Cardiac muscle cell (in vitro differentiated cells and primary cell): Measurements from ENCODE around the gene MYLK. TPM values are rescaled to one million over a fixed set of nuclear protein-coding genes. Genes with fewer than 3 reads are reported as not detected.

Source experiments
- DNase-seq, 2 donors: peaks; one replicate each; pipeline versions ENCODE4 v3.0.0 to v3.0.0-alpha.2; 2010 to 2017; ENCODE audit warnings: low read depth in 1 of 2, low spot score in 1 of 2
- H3K27ac ChIP-seq: fragments of 200-600 bp; sonication (generic); 2 replicates; pipeline ENCODE4 v1.5.1; 2016
- H3K27me3 ChIP-seq: fragments of 200-600 bp; sonication (generic); 2 replicates; pipeline ENCODE4 v1.6.0; 2016; ENCODE audit warnings: control low read depth
- H3K36me3 ChIP-seq: fragments of 200-600 bp; sonication (generic); 2 replicates; pipeline ENCODE4 v1.5.1; 2016; ENCODE audit warnings: control low read depth
- H3K4me1 ChIP-seq: fragments of 200-600 bp; sonication (generic); 2 replicates; pipeline ENCODE4 v1.8.1; 2017; ENCODE audit warnings: low read depth, mild to moderate bottlenecking, mixed run types
- H3K4me3 ChIP-seq: fragments of 200-600 bp; sonication (generic); 2 replicates; pipeline ENCODE4 v1.5.1; 2016; ENCODE audit warnings: mild to moderate bottlenecking
- H3K9me3 ChIP-seq: fragments of 200-600 bp; sonication (generic); 2 replicates; pipeline ENCODE4 v1.5.1; 2017; ENCODE audit warnings: low read depth, mild to moderate bottlenecking, control low read depth
- polyA plus RNA-seq: library from polyadenylated mRNA; unstranded; fragments of >200 nt; fragmentation: Nextera tagmentation; extraction: Ambion mirVana; gene quantifications from 2 replicates; pipeline ENCODE4 v1.2.1, GENCODE V29; 2016
- total RNA-seq: library from RNA; depleted of rRNA; stranded (reverse); fragments of >200 nt; gene quantifications from 2 replicates; pipeline ENCODE4 v1.2.3, GENCODE V29; 2016
- TF ChIP-seq, protein P1 (sequence below): IDR thresholded peaks from 2 replicates; pipeline ENCODE4 v1.5.1; 2012; ENCODE audit warnings: low read depth, mild to moderate bottlenecking, low read length

MYLK gene
- total and polyA plus RNA-seq, 2 experiments from 2014 or later: 2.0 to 5.8 TPM

DNA sequence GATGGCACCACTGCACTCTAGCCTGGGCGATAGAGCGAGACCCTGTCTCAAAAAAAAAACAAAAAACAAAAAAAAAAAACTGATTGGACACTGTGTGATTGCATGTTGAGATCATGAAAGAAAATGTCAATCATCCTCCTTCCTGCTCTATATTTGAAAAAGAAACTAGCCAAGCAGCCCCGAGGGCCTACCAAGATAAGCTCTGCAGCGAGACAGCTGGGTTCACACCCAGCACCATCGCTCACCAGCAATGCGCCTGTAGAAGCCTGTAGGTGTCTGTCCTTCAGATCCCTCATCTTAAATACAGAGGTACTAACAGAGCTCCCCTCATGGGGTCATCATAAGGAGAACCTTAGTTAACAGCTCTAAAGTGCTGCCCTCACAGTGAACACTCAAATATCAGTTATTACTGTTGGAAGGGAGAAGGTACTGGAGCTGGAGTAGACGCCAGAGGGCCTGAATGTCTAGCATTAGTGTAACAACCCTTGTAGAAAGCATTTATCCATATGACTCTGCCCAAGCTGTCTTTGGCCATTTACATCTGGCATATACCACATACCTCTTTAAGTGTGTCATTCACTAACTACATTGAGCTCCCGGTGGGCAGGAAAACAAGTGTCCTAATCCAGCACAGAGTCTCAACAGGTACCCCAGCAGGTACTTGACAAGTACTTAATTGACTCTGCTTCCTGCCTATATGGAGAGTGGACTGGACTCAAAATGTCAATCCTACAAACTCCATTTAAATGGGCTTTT is 22.9 kb downstream of the MYLK start:
- TF ChIP-seq, protein P1, sequence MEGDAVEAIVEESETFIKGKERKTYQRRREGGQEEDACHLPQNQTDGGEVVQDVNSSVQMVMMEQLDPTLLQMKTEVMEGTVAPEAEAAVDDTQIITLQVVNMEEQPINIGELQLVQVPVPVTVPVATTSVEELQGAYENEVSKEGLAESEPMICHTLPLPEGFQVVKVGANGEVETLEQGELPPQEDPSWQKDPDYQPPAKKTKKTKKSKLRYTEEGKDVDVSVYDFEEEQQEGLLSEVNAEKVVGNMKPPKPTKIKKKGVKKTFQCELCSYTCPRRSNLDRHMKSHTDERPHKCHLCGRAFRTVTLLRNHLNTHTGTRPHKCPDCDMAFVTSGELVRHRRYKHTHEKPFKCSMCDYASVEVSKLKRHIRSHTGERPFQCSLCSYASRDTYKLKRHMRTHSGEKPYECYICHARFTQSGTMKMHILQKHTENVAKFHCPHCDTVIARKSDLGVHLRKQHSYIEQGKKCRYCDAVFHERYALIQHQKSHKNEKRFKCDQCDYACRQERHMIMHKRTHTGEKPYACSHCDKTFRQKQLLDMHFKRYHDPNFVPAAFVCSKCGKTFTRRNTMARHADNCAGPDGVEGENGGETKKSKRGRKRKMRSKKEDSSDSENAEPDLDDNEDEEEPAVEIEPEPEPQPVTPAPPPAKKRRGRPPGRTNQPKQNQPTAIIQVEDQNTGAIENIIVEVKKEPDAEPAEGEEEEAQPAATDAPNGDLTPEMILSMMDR: no peak
- no peaks in the 10 kb centered on the region for H3K9me3 ChIP-seq
- peaks cover 11% of the 10 kb centered on the region for H3K4me1 ChIP-seq
- no peak for DNase-seq
- no peak overlapping the region for H3K27ac ChIP-seq
- no peaks in the 10 kb centered on the region for H3K27me3 ChIP-seq
- no peak overlapping the region for H3K4me3 ChIP-seq
- H3K36me3 ChIP-seq: no peaks in the 10 kb centered on the region

DNA sequence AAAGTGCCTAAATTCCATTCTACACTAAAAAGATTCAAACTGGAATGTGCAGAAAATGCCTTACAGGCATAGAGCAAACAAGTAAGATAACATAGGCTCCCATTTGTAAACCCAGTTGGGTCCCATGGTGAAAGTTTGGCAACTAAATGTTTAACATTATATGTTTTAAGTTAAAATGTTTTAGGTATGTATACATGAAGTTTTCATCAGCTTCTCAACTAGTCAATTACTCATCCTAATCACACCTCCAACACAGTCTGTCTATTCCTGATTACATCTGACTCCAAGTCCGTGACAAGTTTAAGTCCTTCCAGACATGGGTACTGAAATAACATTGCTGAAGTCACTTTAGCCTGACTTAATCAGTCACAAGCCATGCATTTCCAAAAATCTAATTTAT is 25.0 kb downstream of the MYLK start:
- DNase-seq: no peak
- H3K36me3 ChIP-seq: no peaks in the 10 kb centered on the region
- no peak overlapping the region for H3K4me3 ChIP-seq
- TF ChIP-seq, protein P1: no peak
- no peaks in the 10 kb centered on the region for H3K9me3 ChIP-seq
- H3K4me1 ChIP-seq: peaks cover 11% of the 10 kb centered on the region
- no peaks in the 10 kb centered on the region for H3K27me3 ChIP-seq
- no peak overlapping the region for H3K27ac ChIP-seq

DNA sequence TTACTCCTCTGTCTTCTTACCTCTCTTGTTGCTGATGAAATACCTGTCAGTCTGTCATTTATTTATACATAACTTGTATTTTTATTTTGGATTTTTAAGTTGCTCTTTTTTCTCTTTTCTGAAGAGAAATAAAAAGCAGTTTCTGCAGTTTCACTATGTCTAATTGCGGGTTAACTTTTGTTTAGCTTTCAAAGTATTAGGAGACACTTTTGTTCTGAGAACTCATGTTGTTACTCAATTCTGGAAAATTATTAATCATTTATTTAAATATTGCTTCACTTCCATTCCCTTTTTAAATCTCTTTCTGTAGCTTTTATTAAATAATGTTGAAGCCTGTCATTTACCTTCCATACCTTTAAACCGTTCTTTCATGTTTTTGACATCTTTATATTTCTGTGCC is 29.2 kb downstream of the MYLK start:
- TF ChIP-seq, protein P1: no peak
- H3K36me3 ChIP-seq: no peaks in the 10 kb centered on the region
- H3K27ac ChIP-seq: no peak overlapping the region
- no peaks in the 10 kb centered on the region for H3K27me3 ChIP-seq
- no peak for DNase-seq
- H3K4me3 ChIP-seq: no peak overlapping the region
- no peaks in the 10 kb centered on the region for H3K9me3 ChIP-seq
- peaks cover 11% of the 10 kb centered on the region for H3K4me1 ChIP-seq

DNA sequence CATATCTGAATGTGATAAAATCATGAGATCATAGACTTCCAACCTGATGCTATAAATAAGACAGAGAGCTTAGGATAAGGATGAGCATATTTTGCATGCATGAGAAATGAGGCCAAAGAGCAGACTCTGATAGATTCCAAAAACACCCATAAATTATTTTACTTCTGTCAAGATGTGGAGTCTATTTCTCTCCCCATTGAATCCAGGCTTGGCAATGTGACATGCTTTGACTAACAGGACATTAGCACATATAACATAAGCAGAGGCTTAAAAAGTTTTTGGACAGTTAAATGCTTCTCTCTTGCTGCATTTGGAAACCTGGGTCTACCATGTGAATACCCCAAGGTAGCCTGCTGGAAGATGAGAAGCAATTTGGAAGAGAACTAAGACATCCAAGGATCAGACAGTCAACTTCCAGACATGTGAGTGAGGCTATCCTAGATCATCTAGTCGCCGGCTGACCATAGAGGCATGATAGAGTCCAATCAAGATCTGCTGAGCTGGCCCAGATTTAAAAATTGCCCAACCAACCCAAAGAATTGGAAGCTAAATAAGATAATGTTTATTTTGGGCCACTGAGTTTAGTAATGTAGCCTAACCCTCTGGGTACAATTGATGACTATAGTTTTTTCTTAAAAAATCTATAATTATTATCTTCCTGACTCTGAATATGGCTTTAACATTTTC is 30.3 kb downstream of the MYLK start:
- no peak overlapping the region for H3K4me3 ChIP-seq
- H3K9me3 ChIP-seq: no peaks in the 10 kb centered on the region
- no peak overlapping the region for H3K27ac ChIP-seq
- TF ChIP-seq, protein P1: no peak
- no peak for DNase-seq
- H3K27me3 ChIP-seq: no peaks in the 10 kb centered on the region
- H3K36me3 ChIP-seq: no peaks in the 10 kb centered on the region
- H3K4me1 ChIP-seq: peaks cover 3% of the 10 kb centered on the region

DNA sequence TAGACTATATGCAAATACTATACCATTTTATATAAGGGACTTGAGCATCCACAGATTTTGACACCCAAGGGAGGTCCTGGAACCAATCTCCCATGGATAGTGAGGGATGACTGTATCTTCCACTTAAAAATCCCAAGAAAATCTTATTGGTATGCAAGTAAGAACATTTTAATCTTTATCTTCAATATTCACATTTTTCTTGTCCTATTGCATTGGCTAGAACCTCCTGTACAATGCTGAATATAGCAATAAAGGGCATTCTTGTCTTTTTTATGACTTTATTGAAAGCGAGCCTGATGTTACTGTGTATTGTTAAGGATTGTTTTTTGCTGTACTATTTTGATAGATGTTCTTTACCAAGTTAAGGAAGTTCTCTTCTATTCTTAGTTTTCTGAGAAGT is 36.9 kb downstream of the MYLK start:
- Histone ChIP-seq H3K27me3 (no peaks in the 10 kb centered on the region), H3K9me3 (peaks cover 2% of the 10 kb centered on the region), H3K4me1 (no peaks in the 10 kb centered on the region), H3K36me3 (no peaks in the 10 kb centered on the region), H3K27ac (no peak overlapping the region), H3K4me3 (no peak overlapping the region)
- TF ChIP-seq, protein P1: no peak
- DNase-seq: no peak
